Bronchial epithelial cell (primary cell): Measurements from ENCODE around the gene STK11IP. TPM values are rescaled to one million over a fixed set of nuclear protein-coding genes. Genes with fewer than 3 reads are reported as not detected.

Experiments
- DNase-seq: peaks from one replicate; pipeline ENCODE4 v3.0.0-alpha.2; 2010; ENCODE audit warnings: low read depth
- FAIRE-seq: peaks from 2 replicates; lab custom pipeline; 2011; peaks lifted over from hg19 to GRCh38; lab: Jason Lieb, UNC
- H3K27me3 ChIP-seq: 2 replicates; pipeline ENCODE4 v1.5.1; 2011; ENCODE audit warnings: low read length; ENCODE audit not compliant: control insufficient read depth, insufficient read depth
- H3K36me3 ChIP-seq: 2 replicates; pipeline ENCODE4 v1.5.1; 2011; ENCODE audit warnings: low read length; ENCODE audit not compliant: control insufficient read depth, insufficient read depth
- H3K4me3 ChIP-seq: 2 replicates; pipeline ENCODE4 v1.5.1; 2011; ENCODE audit warnings: mild to moderate bottlenecking, low read depth, low read length, control low read depth
- CTCF ChIP-seq: IDR thresholded peaks from 2 replicates; pipeline ENCODE4 v1.5.1; 2011; ENCODE audit warnings: mild to moderate bottlenecking, moderate library complexity, low read length, control low read depth, inconsistent platforms; ENCODE audit not compliant: insufficient read depth, severe bottlenecking
- total RNA-seq: library from RNA; depleted of rRNA; stranded (reverse); fragments of >200 nt; gene quantifications from 2 replicates; pipeline ENCODE4 v1.2.1, GENCODE V29; 2014

STK11IP gene
- total RNA-seq, 1 donor from 2014 or later, result 11.3 TPM

GRCh38 chr2:219622472-219622871 lies 24.8 kb downstream of the STK11IP start:
- no peak overlapping the region for H3K4me3 ChIP-seq
- FAIRE-seq, result no peak

GRCh38 chr2:219624565-219624964 lies 26.9 kb downstream of the STK11IP start:
- FAIRE-seq (no peak), DNase-seq (no peak)
- Histone ChIP-seq H3K4me3 (no peak overlapping the region), H3K27me3 (peaks cover 3% of the 10 kb centered on the region), H3K36me3 (no peaks in the 10 kb centered on the region)
- no peak for TF ChIP-seq CTCF

More at GRCh38 chr2:219622472-219622871, 24.8 kb downstream of the STK11IP start:
- peaks cover 3% of the 10 kb centered on the region for H3K27me3 ChIP-seq
- no peak for DNase-seq
- H3K36me3 ChIP-seq, result no peaks in the 10 kb centered on the region
- no peak for TF ChIP-seq CTCF

- Histone ChIP-seq H3K36me3 (no peaks in the 10 kb centered on the region), H3K4me3 (no peak overlapping the region), H3K27me3 (peaks cover 3% of the 10 kb centered on the region)
- DNase-seq (no peak), FAIRE-seq (no peak)
- no peak for TF ChIP-seq CTCF
Measured at GRCh38 chr2:219625179-219625578, 27.5 kb downstream of the STK11IP start.

GRCh38 chr2:219626540-219626939 lies 28.9 kb downstream of the STK11IP start:
- no peak overlapping the region for H3K4me3 ChIP-seq
- DNase-seq (no peak), FAIRE-seq (peak; percentile 47)
- H3K27me3 ChIP-seq, result peaks cover 3% of the 10 kb centered on the region
- no peak for TF ChIP-seq CTCF
- no peaks in the 10 kb centered on the region for H3K36me3 ChIP-seq

GRCh38 chr2:219627103-219628100 lies 29.7 kb downstream of the STK11IP start, which contains the start of gene SLC4A3:
Gene SLC4A3 (plus strand): TSS chr2:219627630. CDS start chr2:219627993, 363 bp downstream.
- Histone ChIP-seq H3K36me3 (no peaks in the 10 kb centered on the region), H3K4me3 (peak within 1 kb of the TSS; percentile 54), H3K27me3 (peaks cover 3% of the 10 kb centered on the region)
- FAIRE-seq, result no peak
- DNase-seq, result no peak
- TF ChIP-seq CTCF, result no peak
